ENCODE measurements around the gene ACOXL. TPM values are rescaled to one million over a fixed set of nuclear protein-coding genes. Genes with fewer than 3 reads are reported as not detected.

The ACOXL gene
- total and polyA plus RNA-seq, 2 of the 8 experiments (the other 6 are each of a cell fraction or from before 2014, with no cell fraction given), result 11.4 to 20.6 TPM

DNA sequence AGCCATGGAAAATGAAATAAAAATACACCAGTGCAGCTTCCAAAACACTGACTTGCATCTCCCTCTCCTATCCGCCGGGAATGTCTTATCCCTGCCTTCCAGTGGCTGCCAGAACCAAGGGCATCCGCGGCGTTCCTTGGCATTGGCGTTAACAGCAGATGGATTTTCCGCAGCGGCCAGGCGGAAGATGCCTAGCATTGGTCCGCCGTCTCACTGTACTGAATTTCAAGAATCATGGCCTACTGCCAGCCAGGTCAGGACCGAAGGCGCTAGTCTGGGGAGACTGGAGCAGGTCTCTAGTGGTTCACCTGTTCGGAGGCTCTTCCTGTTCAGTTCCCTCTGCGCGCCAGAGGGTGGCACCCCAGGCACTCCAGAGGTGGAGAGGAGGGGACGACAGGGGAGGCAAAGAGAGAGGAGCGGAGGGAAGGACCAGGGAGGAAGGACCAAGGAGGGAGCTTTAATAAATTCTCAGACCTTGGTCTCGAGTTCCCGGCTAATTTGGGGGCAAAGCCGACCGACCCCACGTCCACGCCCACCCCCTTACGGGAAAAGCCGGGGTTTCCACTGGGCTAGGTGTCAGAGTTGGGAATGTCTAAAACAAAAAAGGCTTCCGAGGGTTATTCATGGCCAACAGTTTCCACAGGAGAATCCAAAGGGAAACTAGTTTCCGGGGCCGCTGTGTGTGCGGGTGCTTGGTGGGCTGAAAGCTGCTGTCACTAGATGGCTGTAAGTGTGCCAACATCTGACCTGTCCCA is 384.6 kb downstream of the ACOXL start (continued):
- TF ChIP-seq, protein P1, sequence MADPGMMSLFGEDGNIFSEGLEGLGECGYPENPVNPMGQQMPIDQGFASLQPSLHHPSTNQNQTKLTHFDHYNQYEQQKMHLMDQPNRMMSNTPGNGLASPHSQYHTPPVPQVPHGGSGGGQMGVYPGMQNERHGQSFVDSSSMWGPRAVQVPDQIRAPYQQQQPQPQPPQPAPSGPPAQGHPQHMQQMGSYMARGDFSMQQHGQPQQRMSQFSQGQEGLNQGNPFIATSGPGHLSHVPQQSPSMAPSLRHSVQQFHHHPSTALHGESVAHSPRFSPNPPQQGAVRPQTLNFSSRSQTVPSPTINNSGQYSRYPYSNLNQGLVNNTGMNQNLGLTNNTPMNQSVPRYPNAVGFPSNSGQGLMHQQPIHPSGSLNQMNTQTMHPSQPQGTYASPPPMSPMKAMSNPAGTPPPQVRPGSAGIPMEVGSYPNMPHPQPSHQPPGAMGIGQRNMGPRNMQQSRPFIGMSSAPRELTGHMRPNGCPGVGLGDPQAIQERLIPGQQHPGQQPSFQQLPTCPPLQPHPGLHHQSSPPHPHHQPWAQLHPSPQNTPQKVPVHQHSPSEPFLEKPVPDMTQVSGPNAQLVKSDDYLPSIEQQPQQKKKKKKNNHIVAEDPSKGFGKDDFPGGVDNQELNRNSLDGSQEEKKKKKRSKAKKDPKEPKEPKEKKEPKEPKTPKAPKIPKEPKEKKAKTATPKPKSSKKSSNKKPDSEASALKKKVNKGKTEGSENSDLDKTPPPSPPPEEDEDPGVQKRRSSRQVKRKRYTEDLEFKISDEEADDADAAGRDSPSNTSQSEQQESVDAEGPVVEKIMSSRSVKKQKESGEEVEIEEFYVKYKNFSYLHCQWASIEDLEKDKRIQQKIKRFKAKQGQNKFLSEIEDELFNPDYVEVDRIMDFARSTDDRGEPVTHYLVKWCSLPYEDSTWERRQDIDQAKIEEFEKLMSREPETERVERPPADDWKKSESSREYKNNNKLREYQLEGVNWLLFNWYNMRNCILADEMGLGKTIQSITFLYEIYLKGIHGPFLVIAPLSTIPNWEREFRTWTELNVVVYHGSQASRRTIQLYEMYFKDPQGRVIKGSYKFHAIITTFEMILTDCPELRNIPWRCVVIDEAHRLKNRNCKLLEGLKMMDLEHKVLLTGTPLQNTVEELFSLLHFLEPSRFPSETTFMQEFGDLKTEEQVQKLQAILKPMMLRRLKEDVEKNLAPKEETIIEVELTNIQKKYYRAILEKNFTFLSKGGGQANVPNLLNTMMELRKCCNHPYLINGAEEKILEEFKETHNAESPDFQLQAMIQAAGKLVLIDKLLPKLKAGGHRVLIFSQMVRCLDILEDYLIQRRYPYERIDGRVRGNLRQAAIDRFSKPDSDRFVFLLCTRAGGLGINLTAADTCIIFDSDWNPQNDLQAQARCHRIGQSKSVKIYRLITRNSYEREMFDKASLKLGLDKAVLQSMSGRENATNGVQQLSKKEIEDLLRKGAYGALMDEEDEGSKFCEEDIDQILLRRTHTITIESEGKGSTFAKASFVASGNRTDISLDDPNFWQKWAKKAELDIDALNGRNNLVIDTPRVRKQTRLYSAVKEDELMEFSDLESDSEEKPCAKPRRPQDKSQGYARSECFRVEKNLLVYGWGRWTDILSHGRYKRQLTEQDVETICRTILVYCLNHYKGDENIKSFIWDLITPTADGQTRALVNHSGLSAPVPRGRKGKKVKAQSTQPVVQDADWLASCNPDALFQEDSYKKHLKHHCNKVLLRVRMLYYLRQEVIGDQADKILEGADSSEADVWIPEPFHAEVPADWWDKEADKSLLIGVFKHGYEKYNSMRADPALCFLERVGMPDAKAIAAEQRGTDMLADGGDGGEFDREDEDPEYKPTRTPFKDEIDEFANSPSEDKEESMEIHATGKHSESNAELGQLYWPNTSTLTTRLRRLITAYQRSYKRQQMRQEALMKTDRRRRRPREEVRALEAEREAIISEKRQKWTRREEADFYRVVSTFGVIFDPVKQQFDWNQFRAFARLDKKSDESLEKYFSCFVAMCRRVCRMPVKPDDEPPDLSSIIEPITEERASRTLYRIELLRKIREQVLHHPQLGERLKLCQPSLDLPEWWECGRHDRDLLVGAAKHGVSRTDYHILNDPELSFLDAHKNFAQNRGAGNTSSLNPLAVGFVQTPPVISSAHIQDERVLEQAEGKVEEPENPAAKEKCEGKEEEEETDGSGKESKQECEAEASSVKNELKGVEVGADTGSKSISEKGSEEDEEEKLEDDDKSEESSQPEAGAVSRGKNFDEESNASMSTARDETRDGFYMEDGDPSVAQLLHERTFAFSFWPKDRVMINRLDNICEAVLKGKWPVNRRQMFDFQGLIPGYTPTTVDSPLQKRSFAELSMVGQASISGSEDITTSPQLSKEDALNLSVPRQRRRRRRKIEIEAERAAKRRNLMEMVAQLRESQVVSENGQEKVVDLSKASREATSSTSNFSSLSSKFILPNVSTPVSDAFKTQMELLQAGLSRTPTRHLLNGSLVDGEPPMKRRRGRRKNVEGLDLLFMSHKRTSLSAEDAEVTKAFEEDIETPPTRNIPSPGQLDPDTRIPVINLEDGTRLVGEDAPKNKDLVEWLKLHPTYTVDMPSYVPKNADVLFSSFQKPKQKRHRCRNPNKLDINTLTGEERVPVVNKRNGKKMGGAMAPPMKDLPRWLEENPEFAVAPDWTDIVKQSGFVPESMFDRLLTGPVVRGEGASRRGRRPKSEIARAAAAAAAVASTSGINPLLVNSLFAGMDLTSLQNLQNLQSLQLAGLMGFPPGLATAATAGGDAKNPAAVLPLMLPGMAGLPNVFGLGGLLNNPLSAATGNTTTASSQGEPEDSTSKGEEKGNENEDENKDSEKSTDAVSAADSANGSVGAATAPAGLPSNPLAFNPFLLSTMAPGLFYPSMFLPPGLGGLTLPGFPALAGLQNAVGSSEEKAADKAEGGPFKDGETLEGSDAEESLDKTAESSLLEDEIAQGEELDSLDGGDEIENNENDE (IDR thresholded peaks at IDR 0.05; ENCODE audit: insufficient replicate concordance, low read length), result peak; percentile 26
- peak in 1 of 2 experiments; percentile 57; a peak in 1 of 4 replicates for TF ChIP-seq SIN3A (conservative IDR thresholded peaks at IDR 0.05 in 1 of 2, IDR thresholded peaks at IDR 0.05 in 1 of 2; ENCODE audit: low read depth in 1 of 2, low read length in 2 of 2)
- TF ChIP-seq CHD2 (IDR thresholded peaks at IDR 0.05; ENCODE audit: low read length), result no peak
- TF ChIP-seq, protein P2, sequence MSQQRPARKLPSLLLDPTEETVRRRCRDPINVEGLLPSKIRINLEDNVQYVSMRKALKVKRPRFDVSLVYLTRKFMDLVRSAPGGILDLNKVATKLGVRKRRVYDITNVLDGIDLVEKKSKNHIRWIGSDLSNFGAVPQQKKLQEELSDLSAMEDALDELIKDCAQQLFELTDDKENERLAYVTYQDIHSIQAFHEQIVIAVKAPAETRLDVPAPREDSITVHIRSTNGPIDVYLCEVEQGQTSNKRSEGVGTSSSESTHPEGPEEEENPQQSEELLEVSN (IDR thresholded peaks at IDR 0.05), result no peak
- TF ChIP-seq YY1 (IDR thresholded peaks at IDR 0.05; ENCODE audit: low read depth, low read length), result 0 out of 2 replicates have a peak, but pooled peaks have one; percentile 58
- TF ChIP-seq GABPA (IDR thresholded peaks at IDR 0.05; ENCODE audit: borderline replicate concordance, insufficient read depth, low read length), result 0 out of 2 replicates have a peak, but pooled peaks have one; percentile 55
- TF ChIP-seq ASH2L (IDR thresholded peaks at IDR 0.05; ENCODE audit: low read length), result peak; percentile 65
- TF ChIP-seq EGR1 (IDR thresholded peaks at IDR 0.05; ENCODE audit: borderline replicate concordance, low read depth, low read length), result no peak
- TF ChIP-seq TBP (IDR thresholded peaks at IDR 0.05; ENCODE audit: low read depth, low read length), result no peak
